ENCODE data around the gene RPS6KB2.

Gene RPS6KB2

GRCh38 chr11:67429722-67430121, 1.4 kb downstream of the RPS6KB2 start:
- H3K4me1 ChIP-seq (ENCODE audit: insufficient read depth, low read length, severe bottlenecking) = peaks cover 59% of the 10 kb centered on the region
- H3K79me2 ChIP-seq (ENCODE audit: insufficient read depth, low read length) = peaks cover 10% of the 10 kb centered on the region

GRCh38 chr11:67431346-67432249, 3.3 kb downstream of the RPS6KB2 start:
- Histone ChIP-seq H3K9ac (ENCODE audit: low read length) (no peak overlapping the region; the same call in 1 of the 2 replicates), H3K4me2 (ENCODE audit: low read length) (no peak overlapping the region), H3K4me3 (ENCODE audit: low read depth, low read length, poor library complexity, severe bottlenecking) (no peak overlapping the region), H4K20me1 (ENCODE audit: insufficient read depth, low read length) (no peaks in the 10 kb centered on the region), H3K27ac (ENCODE audit: low read depth, low read length, poor library complexity, severe bottlenecking) (peak overlapping the region; percentile 97), H3K36me3 (ENCODE audit: insufficient read depth, low read length) (peaks cover 62% of the 10 kb centered on the region), H3K9me3 (ENCODE audit: low read length) (no peaks in the 10 kb centered on the region), H3K27me3 (ENCODE audit: insufficient read depth, low read length) (no peaks in the 10 kb centered on the region), H2AFZ (ENCODE audit: low read length) (no peak overlapping the region), H3K4me1 (ENCODE audit: insufficient read depth, low read length, severe bottlenecking) (peaks cover 78% of the 10 kb centered on the region), H3F3A (ENCODE audit: insufficient read depth, low read length) (no peaks in the 10 kb centered on the region), H3K9me2 (ENCODE audit: low read depth, low read length) (no peaks in the 10 kb centered on the region), H3K79me2 (ENCODE audit: insufficient read depth, low read length) (peaks cover 10% of the 10 kb centered on the region)
- TF ChIP-seq CTCF (IDR thresholded peaks at IDR 0.05; ENCODE audit: low read length) (no peak), EZH2 (IDR thresholded peaks at IDR 0.05; ENCODE audit: borderline replicate concordance, low read length) (no peak)

More at GRCh38 chr11:67429722-67430121, 1.4 kb downstream of the RPS6KB2 start:
- H4K20me1 ChIP-seq (ENCODE audit: insufficient read depth, low read length) = no peaks in the 10 kb centered on the region
- no peaks in the 10 kb centered on the region for H3K27me3 ChIP-seq (ENCODE audit: insufficient read depth, low read length)
- peak overlapping the region; percentile 94; the same call in 1 of the 2 replicates for H3K9ac ChIP-seq (ENCODE audit: low read length)
- peaks cover 47% of the 10 kb centered on the region; the same call in 1 of the 2 replicates for H3K36me3 ChIP-seq (ENCODE audit: insufficient read depth, low read length)
- peak overlapping the region; percentile 93 for H3K4me3 ChIP-seq (ENCODE audit: low read depth, low read length, poor library complexity, severe bottlenecking)
- no peaks in the 10 kb centered on the region for H3K9me2 ChIP-seq (ENCODE audit: low read depth, low read length)
- H3K27ac ChIP-seq (ENCODE audit: low read depth, low read length, poor library complexity, severe bottlenecking) = peak overlapping the region; percentile 14
- H3K9me3 ChIP-seq (ENCODE audit: low read length) = no peaks in the 10 kb centered on the region
- no peak overlapping the region for H2AFZ ChIP-seq (ENCODE audit: low read length)
- H3F3A ChIP-seq (ENCODE audit: insufficient read depth, low read length) = no peaks in the 10 kb centered on the region
- H3K4me2 ChIP-seq (ENCODE audit: low read length) = peak overlapping the region; percentile 81
- TF ChIP-seq EZH2 (IDR thresholded peaks at IDR 0.05; ENCODE audit: borderline replicate concordance, low read length) (no peak), CTCF (IDR thresholded peaks at IDR 0.05; ENCODE audit: low read length) (no peak)

DNA sequence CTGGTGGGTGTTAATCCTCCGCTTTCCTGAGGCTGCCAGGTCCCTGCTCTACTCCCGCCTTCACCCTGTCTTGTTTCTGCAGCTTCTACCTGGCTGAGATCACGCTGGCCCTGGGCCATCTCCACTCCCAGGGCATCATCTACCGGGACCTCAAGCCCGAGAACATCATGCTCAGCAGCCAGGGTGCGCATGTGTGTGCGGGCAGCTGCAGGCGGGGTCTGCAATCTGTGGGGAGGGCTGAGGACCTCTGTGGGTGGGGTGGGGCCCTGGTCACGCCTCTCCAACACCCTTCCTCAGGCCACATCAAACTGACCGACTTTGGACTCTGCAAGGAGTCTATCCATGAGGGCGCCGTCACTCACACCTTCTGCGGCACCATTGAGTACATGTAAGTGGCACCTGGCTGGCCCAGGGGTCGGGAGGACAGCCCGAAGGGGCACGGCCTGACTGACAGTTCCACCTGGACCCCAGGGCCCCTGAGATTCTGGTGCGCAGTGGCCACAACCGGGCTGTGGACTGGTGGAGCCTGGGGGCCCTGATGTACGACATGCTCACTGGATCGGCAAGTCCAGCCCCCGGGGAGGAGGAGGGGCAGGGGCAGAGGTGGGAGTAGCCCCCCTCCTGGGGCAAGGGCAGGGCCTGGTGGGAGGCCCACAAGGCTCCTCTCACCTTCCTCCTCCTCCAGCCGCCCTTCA, 4.5 kb downstream of the RPS6KB2 start:
- TF ChIP-seq CTCF (IDR thresholded peaks at IDR 0.05; ENCODE audit: low read length) (no peak), EZH2 (IDR thresholded peaks at IDR 0.05; ENCODE audit: borderline replicate concordance, low read length) (no peak)
- Histone ChIP-seq H3K9me2 (ENCODE audit: low read depth, low read length) (no peaks in the 10 kb centered on the region), H3K9ac (ENCODE audit: low read length) (no peak overlapping the region; the same call in 1 of the 2 replicates), H3F3A (ENCODE audit: insufficient read depth, low read length) (no peaks in the 10 kb centered on the region), H3K36me3 (ENCODE audit: insufficient read depth, low read length) (peaks cover 65% of the 10 kb centered on the region), H3K27me3 (ENCODE audit: insufficient read depth, low read length) (no peaks in the 10 kb centered on the region), H3K9me3 (ENCODE audit: low read length) (no peaks in the 10 kb centered on the region), H3K4me1 (ENCODE audit: insufficient read depth, low read length, severe bottlenecking) (peaks cover 80% of the 10 kb centered on the region), H3K79me2 (ENCODE audit: insufficient read depth, low read length) (peaks cover 10% of the 10 kb centered on the region), H3K4me3 (ENCODE audit: low read depth, low read length, poor library complexity, severe bottlenecking) (peak overlapping the region; percentile 18), H3K27ac (ENCODE audit: low read depth, low read length, poor library complexity, severe bottlenecking) (peak overlapping the region; percentile 97), H4K20me1 (ENCODE audit: insufficient read depth, low read length) (no peaks in the 10 kb centered on the region), H2AFZ (ENCODE audit: low read length) (no peak overlapping the region), H3K4me2 (ENCODE audit: low read length) (peak overlapping the region; percentile 89; the same call in 1 of the 2 replicates)

Measured in OCI-LY1 (cell line).